Measurements from ENCODE around the gene PHF21A.
A peak's percentile ranks its signal among the peaks of the same experiment; 100 is the strongest.
"Not testable (repeated sequence)": the region's sequence is repeated elsewhere in the genome, so short reads cannot be mapped to it uniquely, and the experiment has no call there.

The PHF21A gene

DNA sequence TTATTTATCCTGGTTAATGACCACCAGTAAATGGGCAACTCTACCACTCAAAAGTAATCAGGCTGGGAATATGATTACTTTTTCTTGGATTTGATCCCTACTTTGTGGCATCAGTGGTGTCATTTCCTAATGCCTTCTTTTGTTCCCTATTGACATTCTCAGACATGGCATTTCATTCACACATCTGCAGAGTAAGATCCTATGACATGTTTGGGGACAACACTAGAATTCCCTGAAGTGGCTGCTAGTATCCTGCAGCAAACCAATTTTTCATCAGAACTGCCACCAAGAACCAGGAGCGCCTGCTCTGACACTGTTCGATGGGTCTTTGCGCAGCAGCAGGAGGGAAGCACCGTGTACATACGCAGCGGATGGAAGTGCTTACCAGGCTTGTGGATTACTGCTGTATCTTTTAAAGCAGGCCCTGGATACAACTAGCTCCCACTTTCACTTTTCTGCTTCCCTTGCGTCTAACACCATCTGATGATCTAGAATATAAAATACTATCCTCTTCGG is 101.1 kb downstream of the PHF21A start:
- no peak for DNase-seq

DNA sequence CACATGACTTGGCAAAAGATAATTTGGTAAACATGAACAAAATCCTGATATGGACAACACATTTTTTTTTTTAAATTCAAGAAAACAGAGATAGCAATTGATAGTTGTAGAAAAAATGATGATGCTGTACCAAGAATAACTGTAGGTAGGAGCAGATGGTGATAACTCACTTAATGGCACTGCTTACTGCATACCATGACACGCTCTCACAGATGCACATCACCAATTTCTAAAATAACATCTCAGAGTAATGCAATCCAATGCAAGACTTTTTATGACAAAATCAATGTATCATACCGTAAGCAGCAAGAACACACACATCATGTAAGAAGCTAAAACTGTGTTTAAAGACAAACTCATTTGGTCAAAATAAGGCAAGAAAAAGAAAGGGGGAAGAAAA is 102.6 kb downstream of the PHF21A start:
- no peak for DNase-seq

DNA sequence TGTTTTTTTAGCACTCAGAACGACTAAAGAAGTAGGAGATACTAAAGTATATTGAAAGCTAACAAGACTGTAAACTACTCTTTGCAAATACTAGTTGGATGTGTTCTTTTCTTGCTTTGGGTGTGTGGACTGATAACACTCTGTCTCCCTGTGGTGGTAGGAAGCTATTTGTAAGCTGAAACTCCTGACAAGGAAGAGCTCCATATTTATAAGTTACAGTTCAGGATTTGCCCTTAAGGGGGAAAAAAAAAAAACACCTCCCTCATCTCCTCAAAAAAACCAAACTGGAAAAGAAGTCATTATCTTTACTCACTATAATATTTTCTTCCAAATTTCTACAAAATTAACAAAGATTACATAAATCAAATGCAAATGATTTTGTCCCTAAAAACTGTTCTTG is 103.9 kb downstream of the PHF21A start:
- no peak for DNase-seq

DNA sequence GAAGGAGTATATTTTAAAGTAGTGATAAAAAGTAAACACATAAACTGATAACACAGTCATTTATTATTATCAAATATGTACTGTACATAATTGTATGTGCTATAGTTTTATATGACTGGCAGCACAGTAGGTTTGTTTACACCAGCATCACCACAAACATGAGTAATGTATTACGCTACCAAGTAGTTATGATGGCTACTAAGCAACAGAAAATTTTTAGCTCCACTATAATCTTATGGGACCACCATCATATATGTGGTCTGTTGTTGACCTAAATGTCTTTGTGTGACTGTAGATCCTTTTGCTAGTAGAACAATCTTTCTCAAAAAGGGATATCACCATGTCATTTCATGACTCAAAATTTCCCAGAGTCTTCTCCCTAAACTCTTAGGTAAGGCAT is 105.3 kb downstream of the PHF21A start:
- no peak for DNase-seq

DNA sequence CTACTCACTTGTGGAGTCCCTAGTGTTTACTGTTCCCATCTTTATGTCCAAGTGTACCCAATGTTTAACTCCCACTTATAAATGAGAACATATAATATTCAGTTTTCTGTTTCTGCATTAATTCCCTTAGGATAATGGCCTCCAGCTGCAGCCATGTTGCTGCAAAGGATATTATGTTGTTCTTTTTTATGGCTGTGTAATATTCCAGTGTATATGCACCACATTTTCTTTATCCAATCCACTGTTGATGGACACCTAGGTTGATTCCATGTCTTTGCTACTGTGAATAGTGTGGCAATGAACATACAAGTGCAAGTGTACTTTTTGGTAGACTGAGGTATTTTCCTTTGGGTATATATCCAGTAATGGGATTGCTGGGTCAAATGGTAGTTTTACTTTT is 107.1 kb downstream of the PHF21A start:
- not testable (repeated sequence) for DNase-seq

DNA sequence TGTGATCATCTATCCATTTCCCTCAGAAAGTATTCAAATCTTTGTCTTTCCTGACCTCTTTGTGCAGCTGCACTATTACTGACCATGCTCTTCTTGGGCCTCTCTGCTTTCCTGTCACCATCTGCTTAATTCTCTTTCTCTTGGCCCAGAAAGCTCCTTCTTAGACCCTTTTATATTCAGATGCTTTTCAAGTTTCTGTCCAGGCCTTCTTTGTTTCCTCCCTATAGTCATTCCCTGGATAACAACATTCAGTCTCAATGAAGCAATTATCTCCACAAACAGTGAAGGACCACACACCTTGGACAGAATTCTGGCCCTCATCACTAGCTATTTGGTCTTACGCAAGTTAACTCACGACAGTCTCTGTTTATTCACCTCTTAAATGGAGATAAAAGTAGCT is 109.1 kb downstream of the PHF21A start:
- no peak for DNase-seq

DNA sequence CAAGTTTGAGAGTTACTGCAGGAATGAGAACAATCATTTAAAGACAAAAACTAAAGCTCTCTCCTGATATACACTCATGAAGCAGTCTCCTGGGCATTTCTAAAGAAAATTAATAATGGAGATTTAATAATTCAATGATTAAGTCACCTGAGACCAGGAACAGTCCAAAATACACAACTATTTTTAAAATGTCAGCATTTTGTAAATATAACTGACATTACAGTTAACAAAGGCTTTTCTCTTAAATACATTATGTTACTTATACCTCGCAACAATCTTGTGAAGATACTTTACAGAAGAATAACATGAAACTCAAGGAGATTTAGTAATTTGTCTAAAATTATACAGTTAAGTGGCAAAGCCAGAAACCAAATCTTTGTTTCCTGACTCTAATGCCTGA is 111.2 kb downstream of the PHF21A start:
- no peak for DNase-seq

DNA sequence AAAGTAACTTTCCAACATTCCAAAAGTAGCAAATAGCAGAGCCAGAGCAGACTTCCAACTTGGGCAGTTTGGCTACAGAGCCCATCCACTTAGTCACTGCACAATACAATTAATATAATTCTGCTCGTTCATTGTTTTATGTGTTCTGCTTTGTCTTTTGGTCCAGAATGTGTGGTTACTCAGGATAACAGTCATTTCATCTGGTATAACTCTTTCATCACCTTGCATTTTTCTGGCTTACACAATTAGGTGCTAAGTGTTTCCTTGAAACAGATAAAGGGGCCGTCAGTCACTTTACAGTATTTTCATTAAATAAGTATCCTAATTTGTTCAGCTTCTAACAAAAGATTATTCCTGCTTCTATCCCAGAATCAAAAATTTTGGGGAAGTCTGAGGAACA is 111.6 kb downstream of the PHF21A start:
- DNase-seq, result no peak

DNA sequence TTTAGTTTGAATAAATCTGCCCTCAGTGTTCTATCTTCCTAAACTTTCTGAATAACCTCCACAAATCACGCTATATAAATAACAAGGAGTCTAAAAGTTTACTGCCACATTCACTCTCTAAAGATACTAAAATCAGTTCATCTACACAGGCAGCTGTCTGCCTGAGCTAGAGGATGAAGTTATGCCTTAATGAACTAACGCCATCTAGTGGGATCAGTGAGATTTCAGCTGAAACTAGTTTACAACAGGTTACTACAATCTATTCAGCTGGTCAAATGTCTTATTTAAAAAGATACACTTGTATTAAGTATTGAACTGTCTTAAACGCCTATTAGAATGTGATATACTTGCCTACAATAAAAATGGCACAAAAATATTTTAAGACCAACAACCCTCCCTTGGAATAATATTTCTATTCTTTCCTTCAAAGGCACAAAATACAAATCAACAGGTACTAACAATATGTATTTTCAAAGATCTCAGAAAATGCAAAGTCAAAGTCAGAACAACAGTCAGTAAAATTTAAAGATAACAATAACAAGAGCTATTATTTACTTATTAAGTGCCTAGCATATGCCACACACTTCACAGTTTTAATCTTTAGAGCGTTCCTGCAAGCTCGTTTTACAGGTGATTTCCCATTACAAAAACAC is 114.7 kb downstream of the PHF21A start:
- no peak for DNase-seq

DNA sequence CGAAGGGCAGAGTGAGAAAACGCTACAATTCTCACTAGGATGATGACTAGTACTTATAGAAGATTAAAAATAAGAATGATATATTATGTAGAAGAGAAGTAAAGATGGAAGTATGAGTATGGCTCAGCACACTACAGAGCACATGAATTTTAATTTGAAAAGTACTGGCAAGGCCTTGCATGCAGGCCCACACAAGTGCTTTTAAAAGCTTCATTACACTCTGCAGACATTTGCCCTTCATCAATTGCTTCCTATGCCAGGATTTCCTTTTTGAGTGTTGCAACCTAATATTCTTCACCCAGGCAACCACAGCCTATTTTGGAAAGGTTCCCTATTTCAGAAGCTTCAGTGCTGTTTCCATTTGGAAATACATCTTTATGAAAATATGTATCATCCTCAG is 117.7 kb downstream of the PHF21A start:
- no peak for DNase-seq

DNA sequence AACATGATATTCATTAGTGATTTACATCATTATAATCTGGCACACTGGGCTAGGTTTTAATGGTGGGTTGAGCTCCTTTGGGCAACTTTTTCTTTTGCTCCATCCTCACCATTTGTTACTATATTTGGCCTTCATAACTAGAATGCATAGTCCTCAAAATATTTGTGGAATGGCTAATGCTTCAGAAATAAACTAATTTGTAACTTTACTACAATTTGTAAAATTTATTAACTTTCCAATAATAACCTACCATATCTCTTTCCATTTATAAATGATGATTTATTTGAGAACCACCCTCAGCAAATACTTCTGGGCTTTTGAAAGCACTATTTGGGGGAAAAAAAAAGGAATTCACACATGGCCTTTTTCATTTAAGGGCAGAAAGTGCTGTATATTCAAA is 119.1 kb downstream of the PHF21A start:
- no peak for DNase-seq

DNA sequence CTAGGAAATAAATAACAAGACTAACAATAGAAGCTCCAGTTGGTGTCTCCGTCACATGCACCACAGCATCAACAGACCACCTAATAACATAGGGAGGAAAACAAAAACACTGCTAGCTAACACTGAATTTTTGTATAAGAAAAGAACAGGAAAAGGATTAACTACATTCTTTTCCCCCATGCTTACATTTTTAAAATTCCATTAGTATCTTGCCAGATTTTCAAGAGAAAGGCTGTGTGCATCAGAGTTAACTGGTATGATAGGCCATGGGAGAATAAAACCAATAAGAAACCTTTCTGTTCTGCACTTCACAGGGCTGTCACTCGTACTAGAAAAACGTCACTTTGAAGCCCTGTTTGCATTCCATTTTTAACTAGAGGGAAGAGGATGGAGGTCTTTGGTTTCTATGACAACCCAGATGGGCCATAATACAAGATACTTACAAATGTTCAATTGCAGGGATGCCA is 119.8 kb downstream of the PHF21A start:
- DNase-seq, result no peak

DNA sequence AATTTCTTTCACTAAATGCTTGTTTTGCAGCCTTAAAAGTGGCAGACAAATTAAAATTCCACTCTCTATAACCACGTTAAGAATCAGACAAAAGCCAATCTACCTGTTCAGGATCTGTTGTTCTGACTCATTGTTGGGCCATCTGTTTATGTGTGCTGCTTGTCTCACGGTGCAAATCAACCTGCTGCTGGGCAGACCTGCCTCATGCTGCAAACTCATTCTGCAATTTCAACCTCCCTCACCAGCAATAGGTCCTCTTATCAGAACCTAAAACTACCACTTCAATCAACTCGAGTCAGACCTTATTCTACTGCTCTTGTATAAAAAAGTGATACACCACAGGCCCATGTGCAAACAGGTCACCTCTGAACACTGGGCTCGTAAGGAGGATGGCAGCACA is 123.7 kb downstream of the PHF21A start:
- DNase-seq, result no peak

DNA sequence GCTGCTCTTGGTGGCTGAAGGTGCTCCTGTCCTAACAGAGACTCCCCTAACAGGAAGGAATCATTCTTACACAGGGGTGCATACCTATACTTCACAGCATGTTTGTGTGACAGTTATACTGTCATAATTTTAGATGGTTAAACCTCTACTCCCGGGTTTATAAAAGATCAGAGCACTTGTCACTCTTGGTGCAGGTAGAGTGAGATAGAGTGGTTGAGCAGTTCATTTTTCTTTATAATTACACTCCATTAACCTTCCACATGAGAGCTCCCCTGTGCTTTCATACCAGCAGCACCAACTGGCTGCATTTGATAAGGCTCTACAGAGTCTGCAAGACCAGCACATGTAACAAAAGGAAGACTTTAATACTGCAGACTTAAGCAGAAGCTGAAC is 125.9 kb downstream of the PHF21A start:
- DNase-seq, result no peak

DNA sequence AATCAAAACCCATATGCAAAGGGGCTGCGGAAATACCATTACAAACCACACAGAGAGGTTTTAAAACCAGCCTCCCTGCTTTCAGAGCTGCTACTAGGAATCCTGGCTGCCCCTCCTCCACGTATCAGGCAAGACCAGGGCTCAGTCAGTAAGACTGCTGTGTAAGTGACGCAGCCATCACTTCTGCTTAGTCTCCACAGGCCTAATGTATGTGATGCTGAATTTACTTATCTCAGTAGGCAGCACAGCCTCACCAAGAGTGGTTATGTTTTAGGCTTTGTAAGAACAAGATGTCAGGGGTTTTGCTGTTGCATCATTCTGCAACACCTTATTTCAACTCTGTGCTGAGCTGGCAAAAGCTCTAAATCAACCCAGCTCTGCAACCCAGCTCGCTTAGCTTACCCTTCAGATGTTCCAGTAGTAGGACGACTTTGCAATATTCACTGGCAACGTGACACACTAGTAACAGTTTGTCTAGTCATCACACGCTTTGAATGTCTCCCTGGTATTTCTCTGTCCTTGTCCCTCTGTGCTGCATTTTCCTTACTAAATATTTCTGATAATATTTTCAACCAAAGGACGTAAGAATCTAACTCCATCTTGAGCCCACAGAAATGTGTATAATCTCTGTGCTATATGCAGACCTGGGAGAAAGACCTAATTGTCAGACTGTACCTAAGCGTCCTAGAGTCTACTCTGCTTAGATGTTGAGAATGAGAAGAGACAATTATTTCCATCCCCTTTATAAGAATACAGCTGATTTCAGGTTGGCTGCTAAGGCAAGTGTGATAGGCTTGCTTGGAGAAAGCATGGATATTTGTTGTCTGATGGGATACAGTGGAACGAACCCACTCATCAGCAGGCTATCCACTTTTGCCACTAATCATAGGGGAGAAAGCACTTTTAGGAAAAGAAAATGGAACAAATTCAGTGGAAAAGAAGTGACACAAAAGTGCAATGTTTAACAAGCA is 126.6 kb downstream of the PHF21A start:
- no peak for DNase-seq

DNA sequence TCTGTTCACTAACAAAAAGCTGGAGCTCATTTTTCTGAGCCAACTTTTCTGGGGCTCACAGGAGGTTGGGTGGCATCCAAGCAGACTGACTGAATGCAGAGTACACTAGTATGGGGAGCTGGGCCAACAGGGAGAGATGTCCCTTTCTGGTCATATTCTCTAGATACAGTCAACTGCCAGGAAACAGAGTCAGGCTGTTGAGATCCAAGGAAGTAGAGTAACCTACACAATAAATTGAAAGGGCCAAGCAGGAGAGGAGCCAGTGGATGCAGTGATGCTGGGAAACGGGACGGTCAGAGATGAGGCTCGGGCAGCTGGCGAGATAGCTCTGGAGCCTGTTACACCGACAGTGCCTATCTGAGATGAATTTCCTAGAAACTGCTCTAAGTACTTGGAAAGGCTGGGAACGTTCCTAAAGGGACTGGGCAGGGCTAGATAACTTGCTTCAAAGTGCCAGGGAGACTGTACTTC is 127.7 kb downstream of the PHF21A start:
- no peak for DNase-seq

DNA sequence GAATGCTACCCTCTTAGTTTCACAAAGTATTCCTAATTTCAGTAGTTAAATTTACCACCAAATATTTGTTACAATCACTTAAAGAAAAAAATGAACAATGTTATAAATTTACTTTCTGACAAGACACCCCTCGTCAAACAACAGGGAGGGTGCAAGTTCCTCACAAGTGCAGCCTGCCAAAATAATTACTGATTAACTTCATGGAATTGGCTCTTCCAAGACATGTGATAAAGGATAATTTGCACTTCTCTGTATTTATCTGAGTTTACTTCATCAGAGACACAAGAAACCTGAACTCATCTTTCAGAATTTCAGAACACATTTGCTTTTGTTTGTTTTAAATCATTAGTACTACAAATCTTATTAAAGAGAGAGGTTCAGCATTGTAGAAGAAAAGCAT is 132.3 kb downstream of the PHF21A start:
- no peak for DNase-seq

DNA sequence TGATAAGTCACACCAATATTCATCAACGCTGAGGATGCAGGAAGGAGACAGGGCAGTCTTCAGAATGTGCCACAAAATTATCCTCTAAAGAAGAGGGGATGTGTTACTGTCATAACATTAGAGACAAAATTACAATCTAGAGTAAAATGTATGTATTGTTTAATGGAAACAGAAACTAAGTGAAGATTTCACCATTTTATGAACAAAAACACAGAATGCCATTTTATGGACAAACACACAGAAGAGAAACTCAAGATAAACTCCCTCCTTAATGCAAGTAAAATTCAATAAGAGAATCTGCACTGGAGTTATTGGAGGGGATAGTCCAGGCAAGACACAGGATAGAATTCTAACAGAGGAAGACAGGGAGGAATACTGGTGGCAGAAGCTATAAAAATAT is 136.0 kb downstream of the PHF21A start:
- DNase-seq, result no peak

DNA sequence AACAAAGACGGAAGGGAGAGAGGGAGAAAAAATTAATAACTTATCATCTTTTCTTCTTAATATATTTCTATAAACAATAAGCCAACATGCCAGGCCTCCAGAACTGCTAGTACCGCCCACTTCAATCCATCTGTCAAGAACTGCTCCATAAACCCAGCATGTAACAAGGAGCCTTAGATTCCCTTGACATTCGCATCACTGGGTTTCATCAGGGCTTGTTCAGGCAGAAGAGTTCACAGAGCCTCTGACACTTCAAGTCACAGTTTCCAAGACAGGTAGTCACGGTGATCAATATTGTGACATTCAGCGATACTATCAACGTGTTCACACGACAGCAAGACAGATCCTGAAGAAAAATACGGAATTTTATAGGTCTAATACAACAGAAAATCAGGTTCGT is 137.1 kb downstream of the PHF21A start:
- DNase-seq, result no peak

DNA sequence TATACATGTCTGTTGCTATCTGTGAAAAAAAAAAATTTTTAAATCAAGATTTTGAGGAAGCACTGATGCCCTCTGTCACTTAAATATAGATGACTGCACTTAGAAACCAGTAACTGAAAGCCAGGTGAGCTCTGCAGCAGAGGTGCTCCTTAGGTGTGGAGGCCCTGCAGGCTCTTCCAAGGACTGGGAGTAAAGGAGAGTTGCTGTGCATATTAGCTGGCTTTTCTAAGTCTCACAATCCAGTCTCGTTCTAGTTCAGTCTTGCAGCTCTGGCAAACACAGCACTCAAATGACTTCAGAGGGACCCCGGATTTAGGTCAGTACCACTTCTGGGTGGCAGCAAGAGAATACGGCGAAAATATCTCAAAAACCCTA is 137.8 kb downstream of the PHF21A start:
- DNase-seq, result no peak

DNA sequence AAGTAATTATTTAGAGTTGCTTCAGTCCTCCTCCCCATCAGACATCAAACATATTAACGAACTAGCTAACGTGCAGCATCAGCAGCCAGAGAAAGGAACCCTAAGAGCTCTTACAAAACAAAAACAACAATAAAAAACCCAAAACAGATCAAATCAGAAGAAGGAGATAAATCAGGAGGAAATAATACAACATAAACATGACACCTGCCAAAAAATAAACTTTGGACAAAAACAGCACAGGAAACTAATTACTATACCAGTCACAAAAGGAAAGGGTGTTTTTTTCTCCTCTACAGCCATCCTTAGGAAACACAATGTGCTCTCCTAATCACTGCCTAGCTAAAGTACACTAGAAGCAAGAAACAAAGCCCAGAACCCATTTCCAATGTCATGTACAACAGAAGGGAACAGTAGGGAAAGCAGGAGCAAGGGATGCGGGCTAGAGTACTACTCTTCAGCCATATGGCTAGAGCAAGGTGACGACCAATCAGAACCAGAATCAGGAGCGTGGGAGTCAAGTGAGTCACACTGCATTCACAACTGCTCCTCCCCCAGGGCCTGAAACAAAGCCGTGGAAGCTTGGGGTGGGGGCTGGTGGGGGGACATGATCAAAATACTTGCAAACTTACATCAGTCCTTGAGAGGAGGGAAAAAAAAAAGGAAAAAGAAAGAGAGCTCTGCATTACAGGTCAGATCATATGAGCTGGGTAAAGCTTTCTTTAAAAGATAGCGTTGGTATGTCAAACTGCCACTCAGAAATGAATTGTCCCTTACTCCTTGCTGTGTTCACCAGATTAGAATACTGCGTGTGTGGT is 138.4 kb downstream of the PHF21A start:
- DNase-seq, result peak; percentile 67

DNA sequence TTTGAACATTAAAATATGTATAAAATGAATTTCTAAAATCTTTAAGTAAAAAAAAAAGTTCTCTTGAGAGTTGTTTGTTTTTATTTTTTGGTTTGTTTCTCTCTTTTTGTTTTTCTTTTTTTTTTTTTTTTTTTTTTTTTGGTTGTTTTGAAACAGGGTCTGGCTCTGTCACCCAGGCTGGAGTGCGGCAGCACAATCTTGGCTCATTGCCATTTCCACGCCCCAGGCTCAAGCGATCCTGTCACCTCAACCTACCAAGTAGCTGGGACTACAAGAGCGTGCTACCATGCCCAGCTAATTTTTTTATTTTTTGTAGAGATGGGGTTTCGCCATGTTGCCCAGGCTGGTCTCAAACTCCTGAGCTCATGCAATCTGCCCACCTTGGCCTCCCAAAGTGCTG is 139.4 kb downstream of the PHF21A start:
- not testable (repeated sequence) for DNase-seq

DNA sequence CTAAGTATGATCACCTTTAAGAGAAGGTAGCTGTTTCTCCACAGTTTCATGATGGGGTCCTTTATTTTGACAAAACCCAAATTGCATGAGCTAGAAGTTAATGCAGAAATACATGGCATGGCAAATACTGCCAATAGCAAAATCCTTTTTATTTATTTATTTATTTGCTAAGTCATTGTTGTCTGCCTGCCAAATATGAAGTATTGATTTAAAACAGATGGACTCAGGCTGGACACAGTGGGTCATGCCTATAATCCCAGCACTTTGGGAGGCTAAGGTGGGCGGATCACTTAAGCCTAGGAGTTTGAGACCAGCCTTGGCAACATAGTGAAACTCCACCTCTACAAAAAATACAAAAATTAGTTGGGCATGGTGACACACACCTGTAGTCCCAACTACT is 146.4 kb downstream of the PHF21A start:
- no peak for DNase-seq
